ENCODE results near the gene TAGLN. TPM values are rescaled to one million over a fixed set of nuclear protein-coding genes. Genes with fewer than 3 reads are reported as not detected.
A peak's percentile ranks its signal among the peaks of the same experiment; 100 is the strongest.
"Not testable (repeated sequence)": the region's sequence is repeated elsewhere in the genome, so short reads cannot be mapped to it uniquely, and the experiment has no call there.

TAGLN gene
- polyA plus RNA-seq, 6 donors from 2014 or later: 5.2 to 11.5 (median 6.8) TPM; not detected in 1

DNA sequence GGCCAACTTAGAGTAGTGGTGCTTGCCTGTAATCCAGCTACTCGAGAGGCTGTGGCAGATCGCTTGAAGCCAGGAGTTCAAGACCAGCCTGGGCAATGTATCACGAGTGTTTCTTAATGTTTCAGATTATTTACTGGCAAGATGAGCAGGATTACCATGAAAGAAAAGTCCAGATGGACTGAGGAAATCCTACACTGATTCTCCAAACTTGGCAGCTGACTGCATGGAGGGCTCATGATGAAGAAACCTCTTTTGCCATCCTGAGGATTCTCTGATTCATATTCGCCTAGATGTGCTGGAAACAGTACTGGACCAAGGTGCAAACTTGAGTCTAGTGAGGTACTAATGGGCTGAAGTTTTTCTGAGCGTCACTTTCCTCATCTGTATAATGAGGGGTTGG, 23.4 kb upstream of the TAGLN start:
- no peaks in the 10 kb centered on the region for H3K36me3 Mint-ChIP-seq
- peaks cover 19 to 33% (median 22%) of the 10 kb centered on the region in 3 donors for H3K4me1 Mint-ChIP-seq
- H3K4me3 Mint-ChIP-seq: peak overlapping the region in 2 of 8 donors; percentile 6 to 38
- H3K9me3 Mint-ChIP-seq: no peaks in the 10 kb centered on the region
- DNase-seq (no peak), ATAC-seq (ENCODE audit: low read depth in 2 of 2) (no peak)
- no peaks in the 10 kb centered on the region for H3K27me3 Mint-ChIP-seq
- H3K27ac Mint-ChIP-seq: peak overlapping the region in 3 of 6 donors; percentile 50 to 58 (median 57)

DNA sequence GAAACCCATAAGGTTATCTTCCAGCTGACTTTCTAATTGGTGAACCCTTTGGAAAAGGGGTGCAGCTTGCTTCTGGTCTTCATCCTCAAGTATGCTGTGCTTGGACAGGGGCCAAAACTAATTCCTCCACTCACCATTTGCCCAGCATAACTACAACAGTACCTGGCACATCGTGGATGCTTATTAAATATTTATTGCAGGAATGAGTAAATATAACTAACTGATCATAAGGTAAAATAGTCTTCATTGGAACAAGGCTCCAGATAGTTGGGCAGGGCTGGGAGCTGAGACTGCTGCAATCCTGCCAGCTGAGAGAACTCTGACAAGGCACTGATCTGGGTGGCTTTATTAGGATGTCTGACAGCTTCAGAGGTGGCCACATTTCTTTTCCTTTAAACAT, 23.0 kb upstream of the TAGLN start:
- DNase-seq (no peak), ATAC-seq (ENCODE audit: low read depth in 2 of 2) (no peak)
- peak overlapping the region in 2 of 8 donors; percentile 3 to 38 for H3K4me3 Mint-ChIP-seq
- H3K9me3 Mint-ChIP-seq: no peaks in the 10 kb centered on the region
- H3K4me1 Mint-ChIP-seq: peaks cover 23 to 37% (median 26%) of the 10 kb centered on the region in 3 donors
- H3K27me3 Mint-ChIP-seq: no peaks in the 10 kb centered on the region
- peak overlapping the region in 2 of 6 donors; percentile 50 to 57 for H3K27ac Mint-ChIP-seq
- no peaks in the 10 kb centered on the region for H3K36me3 Mint-ChIP-seq

DNA sequence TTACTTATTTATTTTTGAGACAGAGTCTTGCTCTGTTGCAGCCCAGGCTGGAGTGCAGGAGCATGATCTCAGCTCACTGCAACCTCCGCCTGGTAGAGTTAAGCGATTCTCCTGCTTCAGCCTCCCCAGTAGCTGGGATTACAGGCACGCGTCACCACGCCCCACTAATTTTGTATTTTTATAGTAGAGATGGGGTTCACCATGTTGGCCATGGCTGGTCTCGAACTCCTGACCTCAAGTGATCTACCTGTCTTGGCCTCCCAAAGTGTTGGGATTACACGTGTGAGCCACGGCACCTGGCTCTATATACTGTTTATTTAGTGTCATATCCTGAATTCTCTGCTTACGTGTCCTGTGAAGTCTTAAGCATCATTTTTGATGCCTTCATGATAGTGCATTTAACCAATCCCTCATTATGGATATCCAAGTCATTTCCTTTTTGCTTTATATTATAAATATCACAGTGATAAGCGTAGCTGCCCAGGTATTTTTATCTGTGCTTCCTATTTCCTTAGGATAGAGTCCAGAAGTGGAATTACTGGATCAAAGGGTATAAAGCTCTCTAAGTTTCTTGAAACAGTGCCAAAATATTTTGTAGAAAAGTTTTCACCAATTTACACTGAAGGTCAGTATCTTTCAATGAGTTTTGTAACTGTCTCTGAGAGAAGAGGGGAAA, 21.5 kb upstream of the TAGLN start:
- ATAC-seq (ENCODE audit: low read depth in 2 of 2): no peak
- no peaks in the 10 kb centered on the region for H3K9me3 Mint-ChIP-seq
- H3K4me3 Mint-ChIP-seq: peak overlapping the region; percentile 92 to 100 (median 98)
- H3K36me3 Mint-ChIP-seq: no peaks in the 10 kb centered on the region
- peaks cover 25 to 40% (median 39%) of the 10 kb centered on the region in 3 donors for H3K4me1 Mint-ChIP-seq
- H3K27ac Mint-ChIP-seq: peak overlapping the region; percentile 72 to 99 (median 98)
- H3K27me3 Mint-ChIP-seq: no peaks in the 10 kb centered on the region
- DNase-seq: no peak

DNA sequence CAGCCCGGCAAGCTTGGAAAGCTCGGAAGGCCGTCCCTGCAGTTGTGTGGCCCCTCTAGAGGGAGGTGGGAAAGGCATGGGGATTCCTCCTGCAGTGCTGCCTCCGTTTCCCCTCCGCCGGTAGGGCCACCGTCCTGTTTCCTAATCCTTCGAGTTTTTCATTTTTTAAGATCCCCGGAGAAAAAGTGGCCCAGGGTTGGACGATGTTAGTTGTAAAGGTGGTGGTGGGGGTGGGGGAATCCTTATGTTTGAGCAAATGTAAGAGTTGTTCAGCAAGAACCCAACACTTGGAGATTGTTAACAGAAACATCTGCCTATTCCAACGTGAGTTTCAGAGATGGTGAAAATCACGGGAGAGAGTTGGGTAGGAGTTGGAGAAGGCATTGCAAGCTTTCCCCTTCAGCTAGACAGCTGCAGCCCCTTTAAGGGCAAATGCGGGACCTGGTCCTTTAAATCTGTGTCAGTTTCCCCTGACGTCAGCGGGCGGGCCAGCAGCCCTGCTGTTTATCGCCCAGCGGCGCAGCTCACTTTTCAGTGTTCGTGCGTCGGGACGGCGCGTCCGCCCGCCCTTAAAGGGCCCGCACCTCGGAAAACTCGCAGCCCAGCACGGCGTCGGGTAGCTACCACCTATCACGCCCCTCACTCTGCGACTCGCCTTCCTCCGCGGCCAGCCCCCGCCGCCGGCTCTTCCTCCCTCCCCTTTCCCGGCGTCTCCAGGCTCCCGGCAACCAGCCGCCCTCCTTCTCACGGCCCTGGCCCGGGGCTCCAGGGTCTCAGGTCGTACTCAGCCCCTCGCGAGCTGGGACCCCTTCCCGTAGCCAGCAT, 20.7 kb upstream of the TAGLN start, which contains the start of gene SIDT2:
TSS of gene SIDT2 (plus strand) at position 534 of the 825 bp plus-strand sequence. CDS start 521 bp downstream, outside the sequence.
- Mint-ChIP-seq H3K27ac (peak within 1 kb of the TSS; percentile 96 to 99 (median 98)), H3K4me3 (peak within 1 kb of the TSS; percentile 93 to 100 (median 98)), H3K4me1 (peaks cover 25 to 44% (median 40%) of the 10 kb centered on the region in 3 donors), H3K27me3 (no peaks in the 10 kb centered on the region), H3K36me3 (no peaks in the 10 kb centered on the region), H3K9me3 (no peaks in the 10 kb centered on the region)
- peak; percentile 86 for DNase-seq
- peak; percentile 90 to 92 for ATAC-seq (ENCODE audit: low read depth in 2 of 2)

DNA sequence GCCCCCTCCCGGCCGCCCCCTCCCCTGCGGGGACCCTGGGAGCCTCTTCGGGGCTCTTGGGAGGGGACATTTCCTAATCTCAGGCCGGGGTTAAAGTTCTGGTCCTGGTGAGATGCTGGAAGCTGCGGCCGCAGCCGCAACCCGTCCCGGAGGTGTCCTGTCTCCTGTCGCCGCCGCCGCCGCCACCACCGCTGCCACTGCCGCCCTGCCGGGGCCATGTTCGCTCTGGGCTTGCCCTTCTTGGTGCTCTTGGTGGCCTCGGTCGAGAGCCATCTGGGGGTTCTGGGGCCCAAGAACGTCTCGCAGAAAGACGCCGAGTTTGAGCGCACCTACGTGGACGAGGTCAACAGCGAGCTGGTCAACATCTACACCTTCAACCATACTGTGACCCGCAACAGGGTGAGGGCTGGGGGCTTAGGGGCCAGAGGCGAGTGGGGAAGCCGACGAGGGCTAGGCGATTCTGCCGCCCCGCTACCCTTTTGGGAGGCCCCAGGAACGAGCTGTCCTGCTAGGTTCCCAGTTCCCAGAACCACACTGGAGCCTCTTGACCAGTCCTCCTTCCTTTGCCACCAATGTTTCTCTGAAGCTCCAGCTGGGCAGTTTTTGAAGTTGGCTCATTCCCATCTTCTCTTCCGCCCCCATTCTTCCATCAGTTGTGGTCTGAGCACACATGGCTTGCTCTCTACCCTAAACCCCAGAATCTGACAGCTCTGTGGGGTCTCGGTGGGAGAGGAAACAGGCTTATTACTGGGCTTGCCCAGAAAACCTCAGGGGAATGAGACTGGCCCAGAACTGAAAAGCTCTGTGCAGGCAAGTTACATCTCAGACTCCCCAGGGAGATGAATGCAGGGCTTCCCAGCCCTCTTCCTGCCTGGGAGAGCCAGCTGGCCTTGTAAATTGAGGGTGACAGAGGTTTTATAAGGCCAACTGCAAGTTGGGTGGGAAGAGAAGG, 19.8 kb upstream of the TAGLN start:
- H3K27ac Mint-ChIP-seq: peak overlapping the region; percentile 96 to 99 (median 98)
- H3K36me3 Mint-ChIP-seq: peaks cover 0 to 8% of the 10 kb centered on the region in 2 donors
- peak overlapping the region; percentile 93 to 100 (median 98) for H3K4me3 Mint-ChIP-seq
- DNase-seq: peak; percentile 51
- H3K9me3 Mint-ChIP-seq: no peaks in the 10 kb centered on the region
- H3K4me1 Mint-ChIP-seq: peaks cover 29 to 53% (median 46%) of the 10 kb centered on the region in 3 donors
- no peaks in the 10 kb centered on the region for H3K27me3 Mint-ChIP-seq
- ATAC-seq (ENCODE audit: low read depth in 2 of 2): peak; percentile 50 to 57

DNA sequence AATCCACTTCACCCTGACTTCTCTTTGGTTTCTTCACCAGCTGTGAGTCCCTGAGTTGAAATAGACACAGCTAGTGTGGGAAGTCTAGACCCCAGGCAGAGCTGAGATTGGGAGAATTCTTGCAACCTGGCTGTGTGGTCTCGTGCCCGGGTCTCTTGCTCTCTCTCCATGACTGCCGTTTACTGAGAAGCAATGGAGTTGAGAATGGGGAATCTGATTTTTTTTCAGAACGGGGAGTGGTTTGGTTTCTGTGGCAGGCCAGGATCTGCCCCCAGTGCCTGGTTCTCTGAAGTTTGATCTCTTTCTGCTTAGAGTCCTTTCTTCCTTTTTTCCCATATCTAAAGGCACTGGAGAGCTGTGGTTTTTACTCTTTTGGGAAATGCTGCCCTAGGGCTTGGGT, 19.1 kb upstream of the TAGLN start:
- peak overlapping the region; percentile 93 to 100 (median 98) for H3K4me3 Mint-ChIP-seq
- H3K4me1 Mint-ChIP-seq: peaks cover 29 to 59% (median 50%) of the 10 kb centered on the region in 3 donors
- DNase-seq (no peak), ATAC-seq (ENCODE audit: low read depth in 2 of 2) (no peak)
- H3K27me3 Mint-ChIP-seq: no peaks in the 10 kb centered on the region
- H3K9me3 Mint-ChIP-seq: no peaks in the 10 kb centered on the region
- H3K27ac Mint-ChIP-seq: peak overlapping the region; percentile 96 to 99 (median 98)
- peaks cover 0 to 8% of the 10 kb centered on the region in 2 donors for H3K36me3 Mint-ChIP-seq

DNA sequence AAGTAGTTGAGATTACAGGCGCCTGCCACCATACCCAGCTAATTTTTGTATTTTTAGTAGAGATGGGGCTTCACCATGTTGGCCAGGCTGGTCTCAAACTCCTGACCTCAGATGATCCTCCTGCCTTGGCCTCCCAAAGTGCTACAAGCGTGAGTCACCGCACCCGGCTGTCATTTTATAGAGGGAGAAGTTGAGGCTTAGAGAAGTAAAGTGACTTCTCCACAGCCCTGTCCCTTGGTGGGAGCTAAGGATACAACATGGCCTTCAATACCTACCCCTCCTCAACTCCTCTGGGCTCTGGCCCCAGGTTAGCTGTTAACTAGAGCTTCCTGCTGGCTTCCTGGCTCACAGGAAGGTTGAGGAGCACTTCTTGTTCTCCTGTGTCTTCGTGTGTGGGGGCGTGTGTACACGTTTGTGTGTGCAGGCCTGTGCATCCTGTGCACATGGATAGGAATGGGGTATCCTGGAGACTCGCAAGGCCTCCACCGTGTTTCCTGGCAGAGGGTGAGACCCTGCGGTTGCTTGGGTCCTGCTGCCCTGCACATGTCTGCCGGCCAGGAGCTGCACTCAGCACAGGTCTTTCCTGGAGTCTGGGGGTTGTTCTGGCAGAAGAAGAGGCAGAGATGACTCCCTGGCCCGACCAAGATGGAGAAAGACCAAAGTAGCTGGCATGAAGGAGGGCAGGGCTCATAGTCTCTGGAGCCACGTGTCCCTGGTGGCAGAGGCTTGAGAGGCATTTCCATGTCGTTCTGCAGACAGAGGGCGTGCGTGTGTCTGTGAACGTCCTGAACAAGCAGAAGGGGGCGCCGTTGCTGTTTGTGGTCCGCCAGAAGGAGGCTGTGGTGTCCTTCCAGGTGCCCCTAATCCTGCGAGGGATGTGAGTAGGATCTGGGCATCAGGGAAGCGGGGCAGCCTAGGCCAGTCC, 18.2 kb upstream of the TAGLN start:
- Mint-ChIP-seq H3K27ac (peak overlapping the region in 5 of 6 donors; percentile 75 to 99 (median 84)), H3K36me3 (peaks cover 0 to 8% of the 10 kb centered on the region in 2 donors), H3K4me1 (peaks cover 34 to 69% (median 59%) of the 10 kb centered on the region in 3 donors), H3K4me3 (peak overlapping the region; percentile 81 to 100 (median 98)), H3K27me3 (no peaks in the 10 kb centered on the region), H3K9me3 (no peaks in the 10 kb centered on the region)
- peak; percentile 53 for DNase-seq
- ATAC-seq (ENCODE audit: low read depth in 2 of 2): peak; percentile 27 to 43

DNA sequence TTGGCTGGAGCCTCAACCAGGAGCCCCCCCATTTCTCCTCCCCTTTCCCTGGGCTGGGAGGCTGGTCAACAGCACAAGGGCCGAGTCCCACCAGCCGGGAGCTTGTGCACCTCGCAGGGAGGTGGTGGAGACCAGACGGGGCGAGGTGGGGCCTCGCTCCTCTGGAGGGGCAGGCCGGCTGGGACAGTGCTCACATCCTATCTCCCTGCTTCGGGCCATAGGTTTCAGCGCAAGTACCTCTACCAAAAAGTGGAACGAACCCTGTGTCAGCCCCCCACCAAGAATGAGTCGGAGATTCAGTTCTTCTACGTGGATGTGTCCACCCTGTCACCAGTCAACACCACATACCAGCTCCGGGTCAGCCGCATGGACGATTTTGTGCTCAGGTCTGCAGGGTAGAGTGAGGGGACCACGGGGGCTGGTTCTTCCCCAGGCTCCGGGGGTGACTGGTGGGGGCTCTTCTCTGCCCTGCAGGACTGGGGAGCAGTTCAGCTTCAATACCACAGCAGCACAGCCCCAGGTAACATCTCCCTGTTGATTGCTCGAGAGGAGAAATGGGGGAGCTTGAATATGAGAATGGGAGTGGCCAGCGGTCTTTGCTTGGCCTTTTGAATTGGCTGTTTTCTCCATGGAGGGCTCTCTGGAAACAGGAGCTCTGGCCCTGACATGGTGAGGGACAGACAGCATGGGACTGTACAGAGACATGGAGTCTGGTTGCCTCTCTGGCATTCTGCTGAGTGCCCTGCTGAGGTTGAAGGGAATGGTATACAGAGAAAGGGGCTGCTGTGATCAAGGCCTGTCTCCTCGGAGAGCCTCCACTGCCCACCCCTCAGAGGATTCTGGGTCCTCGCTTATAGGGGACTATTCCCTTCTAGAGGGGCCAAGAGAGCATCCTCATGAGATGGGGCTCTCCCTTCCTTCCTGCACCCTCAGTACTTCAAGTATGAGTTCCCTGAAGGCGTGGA, 17.3 kb upstream of the TAGLN start:
- Mint-ChIP-seq H3K9me3 (no peaks in the 10 kb centered on the region), H3K4me1 (peaks cover 42 to 78% (median 69%) of the 10 kb centered on the region in 3 donors), H3K36me3 (peaks cover 0 to 8% of the 10 kb centered on the region in 2 donors), H3K4me3 (peak overlapping the region in 5 of 8 donors; percentile 50 to 100 (median 95)), H3K27me3 (no peaks in the 10 kb centered on the region), H3K27ac (peak overlapping the region in 2 of 6 donors; percentile 84 to 96)
- ATAC-seq (ENCODE audit: low read depth in 2 of 2): no peak
- no peak for DNase-seq

DNA sequence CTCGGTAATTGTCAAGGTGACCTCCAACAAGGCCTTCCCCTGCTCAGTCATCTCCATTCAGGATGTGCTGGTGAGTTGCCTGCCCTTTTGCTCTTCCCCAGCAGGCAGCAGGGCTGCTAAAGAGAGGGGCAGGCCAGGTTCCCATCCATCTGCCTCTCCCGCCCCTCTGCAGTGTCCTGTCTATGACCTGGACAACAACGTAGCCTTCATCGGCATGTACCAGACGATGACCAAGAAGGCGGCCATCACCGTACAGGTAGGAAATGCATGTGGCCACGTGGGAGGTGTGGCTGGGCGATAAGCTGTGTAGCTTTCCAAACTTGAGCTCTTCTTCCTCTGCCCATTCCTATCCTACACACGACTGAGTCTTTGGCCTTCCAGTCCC, 16.6 kb upstream of the TAGLN start:
- DNase-seq (no peak), ATAC-seq (ENCODE audit: low read depth in 2 of 2) (no peak)
- H3K9me3 Mint-ChIP-seq: no peaks in the 10 kb centered on the region
- peaks cover 1 to 8% of the 10 kb centered on the region in 2 donors for H3K36me3 Mint-ChIP-seq
- H3K27ac Mint-ChIP-seq: no peak overlapping the region
- H3K4me3 Mint-ChIP-seq: peak overlapping the region in 3 of 8 donors; percentile 36 to 64 (median 62)
- no peaks in the 10 kb centered on the region for H3K27me3 Mint-ChIP-seq
- H3K4me1 Mint-ChIP-seq: peaks cover 49 to 85% (median 75%) of the 10 kb centered on the region in 3 donors

DNA sequence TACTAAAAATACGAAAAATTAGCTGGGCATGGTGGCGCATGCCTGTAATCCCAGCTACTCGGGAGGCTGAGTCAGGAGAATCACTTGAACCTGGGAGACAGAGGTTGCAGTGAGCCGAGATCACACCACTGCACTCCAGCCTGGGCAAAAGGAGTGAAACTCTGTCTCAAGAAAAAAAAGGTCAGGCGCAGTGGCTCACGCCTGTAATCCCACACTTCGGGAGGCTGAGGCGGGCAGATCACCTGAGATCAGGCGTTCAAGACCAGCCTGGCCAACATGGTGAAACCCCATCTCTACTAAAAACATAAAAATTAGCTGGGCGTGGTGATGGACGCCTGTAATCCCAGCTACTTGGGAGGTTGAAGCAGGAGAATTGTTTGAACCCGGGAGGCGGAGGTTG, 16.0 kb upstream of the TAGLN start:
- H3K36me3 Mint-ChIP-seq; H3K27me3 Mint-ChIP-seq; ATAC-seq (ENCODE audit: low read depth in 2 of 2); DNase-seq; H3K9me3 Mint-ChIP-seq: not testable (repeated sequence)
- peaks cover 45 to 87% (median 75%) of the 10 kb centered on the region in 3 donors for H3K4me1 Mint-ChIP-seq
- peak overlapping the region in 2 of 6 donors; percentile 15 to 19 for H3K27ac Mint-ChIP-seq
- H3K4me3 Mint-ChIP-seq: peak overlapping the region in 3 of 8 donors; percentile 36 to 64 (median 50)

Measured in naive B cell (primary cell).